ENCODE data around the gene TMEM220.
"Not testable (repeated sequence)": the region's sequence is repeated elsewhere in the genome, so short reads cannot be mapped to it uniquely, and the experiment has no call there.

TMEM220 gene

DNA sequence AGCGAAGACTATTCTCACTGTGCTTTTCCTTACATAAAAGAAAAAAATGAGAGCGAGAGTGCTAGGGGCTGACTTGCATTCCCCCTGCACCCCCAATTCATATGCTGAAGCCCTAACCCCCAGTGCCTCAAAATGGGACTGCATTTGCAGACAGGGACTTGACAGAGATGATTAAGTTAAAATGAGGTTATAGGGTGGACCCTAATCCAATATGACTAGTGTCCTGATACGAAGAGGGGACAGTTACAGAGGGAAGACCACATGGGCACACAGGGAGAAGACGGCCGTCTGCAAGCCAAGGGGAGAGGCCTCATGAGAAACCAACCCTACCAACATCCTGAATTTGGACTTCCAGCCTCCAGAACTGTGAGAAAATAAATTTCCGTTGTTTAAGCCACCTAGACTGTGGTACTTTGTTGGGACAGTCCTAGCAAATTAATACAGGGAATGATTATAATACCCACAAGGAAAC lies 1.6 kb upstream of the TMEM220 start:
- H3K79me2 ChIP-seq (ENCODE audit: insufficient read depth, low read length) = no peaks in the 10 kb centered on the region
- ATAC-seq (ENCODE audit: insufficient read depth, low read depth) (no peak), DNase-seq (no peak)
- H3K4me1 ChIP-seq (ENCODE audit: insufficient read depth, low read length) = no peaks in the 10 kb centered on the region
- H3K27ac ChIP-seq (ENCODE audit: low read length) = no peak overlapping the region
- peaks cover 3% of the 10 kb centered on the region for H3K27me3 ChIP-seq (ENCODE audit: insufficient read depth, low read length, poor library complexity)
- no peak overlapping the region for H3K9ac ChIP-seq (ENCODE audit: low read depth, low read length)
- no peak overlapping the region for H3K4me2 ChIP-seq (ENCODE audit: insufficient read depth, low read length)
- H3K9me3 ChIP-seq (ENCODE audit: insufficient read depth, low read length, severe bottlenecking) = no peaks in the 10 kb centered on the region
- no peaks in the 10 kb centered on the region for H3K36me3 ChIP-seq (ENCODE audit: insufficient read depth, low read length)
- TF ChIP-seq, protein P1, sequence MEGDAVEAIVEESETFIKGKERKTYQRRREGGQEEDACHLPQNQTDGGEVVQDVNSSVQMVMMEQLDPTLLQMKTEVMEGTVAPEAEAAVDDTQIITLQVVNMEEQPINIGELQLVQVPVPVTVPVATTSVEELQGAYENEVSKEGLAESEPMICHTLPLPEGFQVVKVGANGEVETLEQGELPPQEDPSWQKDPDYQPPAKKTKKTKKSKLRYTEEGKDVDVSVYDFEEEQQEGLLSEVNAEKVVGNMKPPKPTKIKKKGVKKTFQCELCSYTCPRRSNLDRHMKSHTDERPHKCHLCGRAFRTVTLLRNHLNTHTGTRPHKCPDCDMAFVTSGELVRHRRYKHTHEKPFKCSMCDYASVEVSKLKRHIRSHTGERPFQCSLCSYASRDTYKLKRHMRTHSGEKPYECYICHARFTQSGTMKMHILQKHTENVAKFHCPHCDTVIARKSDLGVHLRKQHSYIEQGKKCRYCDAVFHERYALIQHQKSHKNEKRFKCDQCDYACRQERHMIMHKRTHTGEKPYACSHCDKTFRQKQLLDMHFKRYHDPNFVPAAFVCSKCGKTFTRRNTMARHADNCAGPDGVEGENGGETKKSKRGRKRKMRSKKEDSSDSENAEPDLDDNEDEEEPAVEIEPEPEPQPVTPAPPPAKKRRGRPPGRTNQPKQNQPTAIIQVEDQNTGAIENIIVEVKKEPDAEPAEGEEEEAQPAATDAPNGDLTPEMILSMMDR (IDR thresholded peaks at IDR 0.05; ENCODE audit: borderline replicate concordance, extremely low read depth, low read length, poor library complexity, severe bottlenecking) = no peak
- no peak for TF ChIP-seq EZH2 (IDR thresholded peaks at IDR 0.05; ENCODE audit: borderline replicate concordance, low read depth, low read length, severe bottlenecking)
- no peaks in the 10 kb centered on the region for H4K20me1 ChIP-seq (ENCODE audit: insufficient read depth, low read length)
- H3K4me3 ChIP-seq (ENCODE audit: low read depth in 1 of 2, low read length in 2 of 2) = no peak overlapping the region
- no peak overlapping the region for H2AFZ ChIP-seq (ENCODE audit: low read depth, low read length)

DNA sequence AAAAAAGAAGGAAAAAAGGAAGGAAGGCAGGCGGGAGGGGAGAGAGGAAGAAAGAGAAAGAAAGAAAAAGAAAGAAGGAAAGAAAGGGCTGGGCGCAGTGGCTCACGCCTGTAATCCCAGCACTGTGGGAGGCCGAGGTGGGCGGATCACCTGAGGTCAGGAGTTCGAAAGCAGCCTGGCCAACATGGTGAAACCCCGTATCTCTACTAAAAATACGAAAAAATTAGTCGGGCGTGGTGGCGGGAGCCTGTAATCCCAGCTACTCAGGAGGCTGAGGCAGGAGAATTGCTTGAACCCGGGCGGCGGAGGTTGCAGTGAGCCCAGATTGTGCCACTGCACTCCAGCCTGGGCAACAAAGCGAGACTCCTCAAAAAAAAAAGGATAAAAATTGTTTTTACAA lies 424 bp upstream of the TMEM220 start:
- ATAC-seq (ENCODE audit: insufficient read depth, low read depth); H3K4me2 ChIP-seq (ENCODE audit: insufficient read depth, low read length); H2AFZ ChIP-seq (ENCODE audit: low read depth, low read length); H3K4me1 ChIP-seq (ENCODE audit: insufficient read depth, low read length); H3K9ac ChIP-seq (ENCODE audit: low read depth, low read length); H3K4me3 ChIP-seq (ENCODE audit: low read depth in 1 of 2, low read length in 2 of 2); H3K36me3 ChIP-seq (ENCODE audit: insufficient read depth, low read length); H3K27me3 ChIP-seq (ENCODE audit: insufficient read depth, low read length, poor library complexity); H4K20me1 ChIP-seq (ENCODE audit: insufficient read depth, low read length); DNase-seq; H3K27ac ChIP-seq (ENCODE audit: low read length); H3K9me3 ChIP-seq (ENCODE audit: insufficient read depth, low read length, severe bottlenecking); H3K79me2 ChIP-seq (ENCODE audit: insufficient read depth, low read length): not testable (repeated sequence)

DNA sequence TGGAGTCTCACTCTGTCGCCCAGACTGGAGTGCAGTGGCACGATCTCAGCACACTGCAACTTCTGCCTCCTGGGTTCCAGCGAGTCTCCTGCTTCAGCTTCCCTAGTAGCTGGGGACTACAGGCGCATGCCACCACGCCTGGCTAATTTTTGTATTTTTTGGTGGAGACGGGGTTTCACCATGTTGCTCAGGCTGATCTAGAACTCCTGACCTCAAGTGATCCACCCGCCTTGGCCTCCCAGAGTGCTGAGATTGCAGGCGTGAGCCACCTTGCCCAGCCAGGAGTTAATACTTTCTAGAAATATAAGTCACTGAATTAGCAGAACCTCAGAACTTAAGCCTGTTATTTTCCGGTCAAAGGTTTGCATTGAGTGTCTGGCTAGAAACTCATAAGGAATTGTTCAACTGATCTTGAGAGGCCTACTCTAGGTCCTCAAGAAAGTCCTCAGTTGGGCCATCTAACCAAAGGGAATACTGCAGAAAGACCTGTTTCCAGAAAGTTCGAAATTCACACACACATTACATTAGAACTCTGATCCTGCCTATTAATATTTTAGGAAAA lies 1.4 kb downstream of the TMEM220 start:
- no peaks in the 10 kb centered on the region for H3K9me3 ChIP-seq (ENCODE audit: insufficient read depth, low read length, severe bottlenecking)
- H2AFZ ChIP-seq (ENCODE audit: low read depth, low read length) = no peak overlapping the region
- no peak overlapping the region for H3K4me2 ChIP-seq (ENCODE audit: insufficient read depth, low read length)
- H3K79me2 ChIP-seq (ENCODE audit: insufficient read depth, low read length) = no peaks in the 10 kb centered on the region
- H3K9ac ChIP-seq (ENCODE audit: low read depth, low read length) = no peak overlapping the region
- H3K4me1 ChIP-seq (ENCODE audit: insufficient read depth, low read length) = no peaks in the 10 kb centered on the region
- H3K4me3 ChIP-seq (ENCODE audit: low read depth in 1 of 2, low read length in 2 of 2) = no peak overlapping the region
- no peak for DNase-seq
- no peaks in the 10 kb centered on the region for H4K20me1 ChIP-seq (ENCODE audit: insufficient read depth, low read length)
- no peaks in the 10 kb centered on the region for H3K27me3 ChIP-seq (ENCODE audit: insufficient read depth, low read length, poor library complexity)
- H3K27ac ChIP-seq (ENCODE audit: low read length) = no peak overlapping the region
- ATAC-seq (ENCODE audit: insufficient read depth, low read depth) = no peak
- H3K36me3 ChIP-seq (ENCODE audit: insufficient read depth, low read length) = no peaks in the 10 kb centered on the region
- no peak for TF ChIP-seq EZH2 (IDR thresholded peaks at IDR 0.05; ENCODE audit: borderline replicate concordance, low read depth, low read length, severe bottlenecking)
- TF ChIP-seq, protein P1 (IDR thresholded peaks at IDR 0.05; ENCODE audit: borderline replicate concordance, extremely low read depth, low read length, poor library complexity, severe bottlenecking) = no peak

DNA sequence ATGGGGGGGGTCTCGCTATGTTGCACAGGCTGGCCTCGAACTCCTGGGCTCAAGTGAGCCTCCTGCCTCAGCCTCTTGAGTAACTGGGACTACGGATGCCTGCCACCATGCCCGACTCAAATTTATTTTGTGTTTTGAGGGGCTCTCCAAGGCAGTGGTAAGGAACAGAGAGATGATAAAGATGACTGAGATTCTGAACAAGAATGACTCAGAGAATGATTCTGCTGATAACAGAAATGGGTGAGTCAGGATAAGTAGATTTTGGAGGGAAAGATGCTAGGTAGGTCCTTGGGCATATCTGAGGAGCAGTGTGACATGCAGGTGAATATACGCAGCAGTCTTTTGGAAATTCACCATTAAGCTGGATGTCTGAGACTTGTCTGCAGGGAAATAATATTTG lies 2.6 kb downstream of the TMEM220 start:
- Histone ChIP-seq H3K4me2 (ENCODE audit: insufficient read depth, low read length) (no peak overlapping the region), H3K36me3 (ENCODE audit: insufficient read depth, low read length) (no peaks in the 10 kb centered on the region), H3K9ac (ENCODE audit: low read depth, low read length) (no peak overlapping the region), H3K27ac (ENCODE audit: low read length) (no peak overlapping the region), H3K79me2 (ENCODE audit: insufficient read depth, low read length) (no peaks in the 10 kb centered on the region), H3K9me3 (ENCODE audit: insufficient read depth, low read length, severe bottlenecking) (no peaks in the 10 kb centered on the region), H4K20me1 (ENCODE audit: insufficient read depth, low read length) (no peaks in the 10 kb centered on the region), H3K27me3 (ENCODE audit: insufficient read depth, low read length, poor library complexity) (no peaks in the 10 kb centered on the region), H2AFZ (ENCODE audit: low read depth, low read length) (no peak overlapping the region), H3K4me1 (ENCODE audit: insufficient read depth, low read length) (no peaks in the 10 kb centered on the region), H3K4me3 (ENCODE audit: low read depth in 1 of 2, low read length in 2 of 2) (no peak overlapping the region)
- no peak for ATAC-seq (ENCODE audit: insufficient read depth, low read depth)
- no peak for TF ChIP-seq EZH2 (IDR thresholded peaks at IDR 0.05; ENCODE audit: borderline replicate concordance, low read depth, low read length, severe bottlenecking)
- TF ChIP-seq, protein P1 (IDR thresholded peaks at IDR 0.05; ENCODE audit: borderline replicate concordance, extremely low read depth, low read length, poor library complexity, severe bottlenecking) = no peak
- DNase-seq = no peak

Data from DND-41 (cell line).